ENCODE measurements around the gene BIN1. TPM values are rescaled to one million over a fixed set of nuclear protein-coding genes. Genes with fewer than 3 reads are reported as not detected.

Gene BIN1
- polyA plus RNA-seq, 1 of the 3 experiments (the other 2 are of a cell fraction): 40.3 TPM

- Histone ChIP-seq H3K9me3 (no peaks in the 10 kb centered on the region), H3K4me3 (ENCODE audit: low read depth in 2 of 2, low read length in 1 of 2) (no peak overlapping the region), H3K79me2 (ENCODE audit: insufficient read depth) (no peaks in the 10 kb centered on the region), H3K9ac (no peak overlapping the region), H3K27me3 (ENCODE audit: insufficient read depth) (no peaks in the 10 kb centered on the region), H3K4me2 (no peak overlapping the region), H3K36me3 (replicated peaks in 1 of 2; ENCODE audit: control insufficient read depth in 1 of 2, insufficient read depth in 2 of 2, low read length in 1 of 2) (no peaks in the 10 kb centered on the region), H3F3A (replicated peaks; ENCODE audit: insufficient read depth) (no peaks in the 10 kb centered on the region), H3K27ac (ENCODE audit: low read depth in 2 of 2, low read length in 1 of 2) (no peak overlapping the region), H4K20me1 (ENCODE audit: insufficient read depth) (peaks cover 3% of the 10 kb centered on the region; the same call in 1 of the 2 replicates), H3K4me1 (ENCODE audit: control insufficient read depth in 1 of 2, insufficient read depth in 2 of 2, low read depth in 1 of 2, low read length in 1 of 2) (peaks cover 6 to 49% of the 10 kb centered on the region in 2 experiments; a peak in 1 of 4 replicates), H2AFZ (ENCODE audit: low read depth) (no peak overlapping the region), H3K9me2 (no peaks in the 10 kb centered on the region)
- CTCF ChIA-PET: interaction anchor here (1.2 kb wide), 1 partner anchor 14 kb away, joined by 3 read pairs; no protein-coding TSS in a partner anchor
- DNase-seq: no peak
- TF ChIP-seq ELF1 (IDR thresholded peaks at IDR 0.05) (no peak), MXI1 (IDR thresholded peaks at IDR 0.05; ENCODE audit: low read depth, low read length) (no peak), FOXM1 (IDR thresholded peaks at IDR 0.05; ENCODE audit: low read depth) (no peak)
- TF ChIP-seq, protein P1, sequence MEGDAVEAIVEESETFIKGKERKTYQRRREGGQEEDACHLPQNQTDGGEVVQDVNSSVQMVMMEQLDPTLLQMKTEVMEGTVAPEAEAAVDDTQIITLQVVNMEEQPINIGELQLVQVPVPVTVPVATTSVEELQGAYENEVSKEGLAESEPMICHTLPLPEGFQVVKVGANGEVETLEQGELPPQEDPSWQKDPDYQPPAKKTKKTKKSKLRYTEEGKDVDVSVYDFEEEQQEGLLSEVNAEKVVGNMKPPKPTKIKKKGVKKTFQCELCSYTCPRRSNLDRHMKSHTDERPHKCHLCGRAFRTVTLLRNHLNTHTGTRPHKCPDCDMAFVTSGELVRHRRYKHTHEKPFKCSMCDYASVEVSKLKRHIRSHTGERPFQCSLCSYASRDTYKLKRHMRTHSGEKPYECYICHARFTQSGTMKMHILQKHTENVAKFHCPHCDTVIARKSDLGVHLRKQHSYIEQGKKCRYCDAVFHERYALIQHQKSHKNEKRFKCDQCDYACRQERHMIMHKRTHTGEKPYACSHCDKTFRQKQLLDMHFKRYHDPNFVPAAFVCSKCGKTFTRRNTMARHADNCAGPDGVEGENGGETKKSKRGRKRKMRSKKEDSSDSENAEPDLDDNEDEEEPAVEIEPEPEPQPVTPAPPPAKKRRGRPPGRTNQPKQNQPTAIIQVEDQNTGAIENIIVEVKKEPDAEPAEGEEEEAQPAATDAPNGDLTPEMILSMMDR (IDR thresholded peaks at IDR 0.05): no peak
- POLR2A ChIA-PET: interaction anchor here (1.1 kb wide), 1 partner anchor 7 kb away, joined by 5 read pairs; no protein-coding TSS in a partner anchor
- WGBS (ENCODE audit: low lambda C conversion rate): 96% methylated on average over 5 of the region's 5 CpGs
Measured at GRCh38 chr2:127091148-127091547, 15.8 kb downstream of the BIN1 start.

GRCh38 chr2:127090281-127091120 lies 16.5 kb downstream of the BIN1 start:
- Histone ChIP-seq H3K9ac (no peak overlapping the region), H2AFZ (ENCODE audit: low read depth) (no peak overlapping the region), H3K9me3 (no peaks in the 10 kb centered on the region), H3K27me3 (ENCODE audit: insufficient read depth) (no peaks in the 10 kb centered on the region), H3K4me3 (ENCODE audit: low read depth in 2 of 2, low read length in 1 of 2) (no peak overlapping the region), H3K9me2 (no peaks in the 10 kb centered on the region), H3F3A (replicated peaks; ENCODE audit: insufficient read depth) (no peaks in the 10 kb centered on the region), H3K4me2 (no peak overlapping the region), H3K79me2 (ENCODE audit: insufficient read depth) (no peaks in the 10 kb centered on the region), H3K36me3 (replicated peaks in 1 of 2; ENCODE audit: control insufficient read depth in 1 of 2, insufficient read depth in 2 of 2, low read length in 1 of 2) (no peaks in the 10 kb centered on the region), H4K20me1 (ENCODE audit: insufficient read depth) (peaks cover 3% of the 10 kb centered on the region; the same call in 1 of the 2 replicates), H3K4me1 (ENCODE audit: control insufficient read depth in 1 of 2, insufficient read depth in 2 of 2, low read depth in 1 of 2, low read length in 1 of 2) (peaks cover 6 to 50% of the 10 kb centered on the region in 2 experiments; a peak in 1 of 4 replicates), H3K27ac (ENCODE audit: low read depth in 2 of 2, low read length in 1 of 2) (no peak overlapping the region)
- ChIA-PET POLR2A (interaction anchor here (1.1 kb wide), 1 partner anchor 8 kb away, joined by 5 read pairs; no protein-coding TSS in a partner anchor), CTCF (interaction anchor here (0.7 to 2.3 kb wide), 6 partner anchors 13 to 66 kb away, joined by 3 to 13 read pairs (median 3); no protein-coding TSS in a partner anchor)
- no peak for DNase-seq
- no peak for TF ChIP-seq TEAD4 (IDR thresholded peaks at IDR 0.05; ENCODE audit: borderline replicate concordance, insufficient read depth)
- no peak for TF ChIP-seq SIN3A (IDR thresholded peaks at IDR 0.05; ENCODE audit: borderline replicate concordance, low read depth, low read length)
- no peak for TF ChIP-seq RXRA (IDR thresholded peaks at IDR 0.05; ENCODE audit: borderline replicate concordance, low read depth)
- no peak for TF ChIP-seq REST (IDR thresholded peaks at IDR 0.05; ENCODE audit: low read depth, low read length)
- TF ChIP-seq RAD21 (IDR thresholded peaks at IDR 0.05; ENCODE audit: low read length): no peak
- TF ChIP-seq FOXM1 (IDR thresholded peaks at IDR 0.05; ENCODE audit: low read depth): no peak
- TF ChIP-seq ELF1 (IDR thresholded peaks at IDR 0.05): no peak
- 98% methylated on average over 9 of the region's 18 CpGs for WGBS (ENCODE audit: low lambda C conversion rate)
